MM.1S (cell line): ENCODE results near the gene GPI.

ENCODE experiments used
- CTCF ChIP-seq: fragments of 300-600 bp; sonication (generic); IDR thresholded peaks from 2 replicates; pipeline ENCODE4 v1.5.1; 2016; ENCODE audit warnings: antibody characterized with exemption, low read length, mixed read lengths
- EZH2phosphoT487 ChIP-seq: fragments of 300-600 bp; sonication (generic); IDR thresholded peaks from 2 replicates; pipeline ENCODE4 v1.6.1; 2018; ENCODE audit warnings: antibody characterized with exemption, low read length

GRCh38 chr19:34368338-34368737 lies 3.3 kb downstream of the GPI start:
- TF ChIP-seq CTCF, result no peak
- TF ChIP-seq EZH2phosphoT487, result no peak
